GM18517 (cell line): Measurements from ENCODE around the gene UBAP2.

Experiments
- ATAC-seq: cut with Tn5 transposase; IDR thresholded peaks from one replicate; pipeline ENCODE4 v1.9.1; 2021; ENCODE audit warnings: mild to moderate bottlenecking, moderate library complexity; ENCODE audit not compliant: unreplicated experiment

UBAP2 gene

DNA sequence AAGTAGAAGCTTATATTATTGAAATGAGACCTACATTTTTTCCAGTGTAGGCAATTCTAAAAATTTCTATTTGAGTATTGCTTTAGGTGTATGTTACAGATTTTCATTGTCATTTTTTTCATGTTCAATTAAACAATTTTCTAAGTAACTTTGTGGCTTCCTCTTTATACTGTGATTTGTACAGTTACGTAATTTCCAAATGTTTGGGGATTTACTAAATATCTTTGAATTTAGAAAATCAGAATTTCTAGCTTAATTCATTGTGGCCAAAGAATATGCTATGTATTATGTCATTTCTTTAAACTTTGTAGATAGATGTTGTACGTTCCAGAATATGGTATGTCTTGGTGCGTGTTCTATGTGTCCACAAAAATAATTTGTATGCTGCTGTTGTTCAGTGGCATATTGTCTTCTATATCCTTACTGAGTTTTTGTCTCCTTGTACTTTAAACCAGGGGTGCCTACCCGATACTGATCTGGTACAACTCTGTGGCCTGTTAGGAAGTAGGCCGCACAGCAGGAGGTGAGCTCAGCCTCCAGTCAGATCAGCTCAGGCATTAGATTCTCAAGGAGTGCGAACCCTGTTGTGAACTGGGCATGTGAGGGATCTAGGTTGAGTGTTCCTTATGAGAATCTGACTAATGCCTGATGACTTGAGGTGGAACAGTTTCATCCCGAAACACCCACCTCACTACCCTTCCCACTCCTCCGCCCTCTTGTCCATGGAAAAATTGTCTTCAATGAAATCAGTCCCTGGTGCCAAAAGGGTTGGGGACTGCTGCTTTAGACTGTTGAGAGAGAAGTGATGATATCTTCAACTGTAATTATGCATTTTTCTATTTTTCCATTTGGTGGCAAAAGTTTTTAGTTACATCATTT is 168.2 kb downstream of the UBAP2 start:
- ATAC-seq: no peak

DNA sequence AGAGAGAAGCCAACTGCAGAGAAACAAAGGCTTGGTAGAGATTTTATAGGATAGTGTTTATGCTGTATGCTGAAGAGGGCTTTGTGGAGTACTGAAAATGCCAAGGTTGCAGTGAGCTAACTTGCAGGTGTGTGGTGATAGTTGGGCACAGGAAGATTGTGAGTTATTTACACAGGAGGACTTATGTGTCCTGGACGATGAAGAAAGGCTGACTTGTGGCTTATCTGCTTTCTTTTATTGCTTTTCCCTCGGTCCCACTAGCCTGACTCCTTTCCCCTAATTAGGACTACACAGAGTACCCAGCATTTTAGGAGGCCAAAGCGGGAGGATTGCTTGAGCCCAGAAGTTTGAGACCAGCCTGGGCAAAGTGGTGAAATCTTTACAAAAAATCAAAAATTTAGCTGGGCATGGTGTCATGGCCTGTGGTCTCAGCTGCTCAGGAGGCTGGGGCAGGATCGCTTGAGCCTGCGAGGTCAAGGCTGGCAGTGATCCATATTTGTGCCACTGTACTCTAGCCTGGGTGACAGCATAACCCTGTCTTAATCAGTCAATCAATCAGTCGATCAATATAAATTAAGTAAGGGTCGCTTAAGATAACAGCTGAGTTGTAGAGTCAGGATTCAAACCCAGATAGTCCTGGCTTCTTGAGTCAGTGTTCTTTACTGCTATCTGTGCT is 169.9 kb downstream of the UBAP2 start:
- ATAC-seq: no peak

DNA sequence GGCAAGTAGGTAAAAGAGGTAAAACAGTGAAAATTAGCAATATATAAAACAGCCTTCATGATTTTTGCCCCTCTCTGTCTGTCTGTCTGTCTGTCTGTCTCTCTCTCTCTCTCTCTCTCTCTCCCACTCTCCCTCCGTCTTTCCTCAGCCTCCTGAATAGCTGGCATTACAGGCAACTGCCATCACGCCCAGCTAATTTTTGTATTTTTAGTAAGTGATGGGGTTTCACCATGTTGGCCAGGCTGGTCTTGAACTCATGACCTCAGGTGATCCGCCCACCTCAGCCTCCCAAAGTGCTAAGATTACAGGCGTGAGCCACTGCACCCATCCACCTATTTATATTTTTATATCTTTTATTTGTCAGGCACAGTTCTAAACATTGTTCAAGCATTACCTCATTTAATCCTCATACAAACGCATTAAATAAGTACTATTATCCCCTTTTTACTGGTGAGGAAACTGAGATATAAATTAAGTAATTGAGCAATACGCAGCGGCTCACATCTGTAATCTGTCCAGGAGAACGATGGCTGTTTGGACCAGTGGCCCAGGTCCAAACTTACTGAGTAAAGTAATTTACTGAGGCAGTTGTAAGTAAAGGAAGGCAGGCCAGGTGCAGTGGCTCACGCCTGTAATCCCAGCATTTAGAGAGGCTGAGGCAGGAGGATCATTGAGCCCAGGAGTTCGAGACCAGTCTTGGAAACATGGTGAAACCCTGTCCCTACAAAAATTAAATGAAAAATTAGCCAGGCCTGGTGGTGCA is 170.8 kb downstream of the UBAP2 start:
- no peak for ATAC-seq
